OCI-LY7 (cell line): Measurements from ENCODE around the gene OXSM. TPM values are rescaled to one million over a fixed set of nuclear protein-coding genes. Genes with fewer than 3 reads are reported as not detected.
A peak's percentile ranks its signal among the peaks of the same experiment; 100 is the strongest.

Source experiments
- BruUV-seq: library from RNA; stranded (reverse); fragments of 400-500 nt; replicated peaks from 2 replicates; lab custom pipeline; 2021; lab: Mats Ljungman, UMichigan
- CTCF ChIA-PET: fragments of 300-600 bp; sonication (Branson Sonifier 250); formaldehyde crosslinking; loops from one replicate; lab custom pipeline; 2022; ENCODE audit warnings: antibody characterized with exemption; ENCODE audit not compliant: unreplicated experiment; lab: Charles Lee
- POLR2A ChIA-PET: fragments of 300-600 bp; sonication (Branson Sonifier 250); formaldehyde crosslinking; loops from one replicate; lab custom pipeline; 2022; ENCODE audit warnings: antibody characterized with exemption; lab: Charles Lee
- DNase-seq: peaks from one replicate; pipeline ENCODE4 v3.0.0-alpha.2; 2015; ENCODE audit warnings: low spot score
- H2AFZ ChIP-seq: fragments of 200-600 bp; sonication (generic), shearing (Covaris generic); 2 replicates; pipeline ENCODE4 v1.6.1; 2014; ENCODE audit warnings: mild to moderate bottlenecking, antibody characterized with exemption, low read length, moderate library complexity
- H3K27ac ChIP-seq: fragments of 200-600 bp; sonication (generic); 2 replicates; pipeline ENCODE4 v1.5.1; 2014; ENCODE audit warnings: mixed run types, low read depth, mild to moderate bottlenecking, moderate library complexity, low read length, inconsistent platforms; ENCODE audit not compliant: poor library complexity, severe bottlenecking
- H3K36me3 ChIP-seq: fragments of 200-600 bp; sonication (generic); 2 replicates; pipeline ENCODE4 v1.6.1; 2014; ENCODE audit warnings: mild to moderate bottlenecking, antibody characterized with exemption, low read length, moderate library complexity, mixed read lengths; ENCODE audit not compliant: insufficient read depth
- H3K4me1 ChIP-seq: fragments of 200-600 bp; sonication (generic); 2 replicates; pipeline ENCODE4 v1.5.1; 2014; ENCODE audit warnings: mild to moderate bottlenecking, low read length; ENCODE audit not compliant: insufficient read depth, poor library complexity, severe bottlenecking
- H3K4me2 ChIP-seq: fragments of 200-600 bp; sonication (generic); 2 replicates; pipeline ENCODE4 v1.6.1; 2014; ENCODE audit warnings: mild to moderate bottlenecking, low read length
- H3K4me3 ChIP-seq: fragments of 200-600 bp; sonication (generic); 2 replicates; pipeline ENCODE4 v1.5.1; 2014; ENCODE audit warnings: mild to moderate bottlenecking, low read depth, low read length; ENCODE audit not compliant: poor library complexity, severe bottlenecking
- H3K79me2 ChIP-seq: fragments of 200-600 bp; sonication (generic); 2 replicates; pipeline ENCODE4 v1.6.1; 2016; ENCODE audit warnings: low read depth, mild to moderate bottlenecking, low read length, moderate library complexity, mixed read lengths; ENCODE audit not compliant: insufficient read depth
- H3K9me2 ChIP-seq: fragments of 200-600 bp; sonication (generic); 2 replicates; pipeline ENCODE4 v1.6.1; 2016; ENCODE audit warnings: mild to moderate bottlenecking, low read length, mixed read lengths; ENCODE audit not compliant: insufficient read depth
- H3K9me3 ChIP-seq: fragments of 200-600 bp; sonication (generic); 2 replicates; pipeline ENCODE4 v1.6.1; 2014; ENCODE audit warnings: mild to moderate bottlenecking, mixed run types, low read length, mixed read lengths
- H4K20me1 ChIP-seq: fragments of 200-600 bp; sonication (generic); 2 replicates; pipeline ENCODE4 v1.6.1; 2014; ENCODE audit warnings: mild to moderate bottlenecking, antibody characterized with exemption, low read length, moderate library complexity, mixed read lengths; ENCODE audit not compliant: insufficient read depth
- EZH2phosphoT487 ChIP-seq: fragments of 200-600 bp; sonication (generic); IDR thresholded peaks from 2 replicates; pipeline ENCODE4 v1.6.1; 2018; ENCODE audit warnings: low read depth, borderline replicate concordance, mild to moderate bottlenecking, mixed run types, antibody characterized with exemption, low read length, moderate library complexity, mixed read lengths
- intact Hi-C: fragments of 100-400 bp; cut with micrococcal nuclease; formaldehyde crosslinking; loops from one replicate; pipeline ENCODE4 v1.10.0; 2022; ENCODE audit not compliant: unreplicated experiment
- total RNA-seq, 2 experiments: library from RNA; depleted of rRNA in 1 of 2; stranded (reverse); fragments of >200 nt in 1 of 2; shearing (Covaris generic) in 1 of 2; gene quantifications; 2 replicates each; pipeline ENCODE4 v1.2.3, GENCODE V29; 2014 to 2022
- TF ChIP-seq, protein P1 (sequence below): fragments of 200-600 bp; sonication (generic); conservative IDR thresholded peaks from 2 replicates; pipeline ENCODE4 v1.5.1; 2014; ENCODE audit warnings: mild to moderate bottlenecking, antibody characterized with exemption, low read length, moderate library complexity, mixed read lengths

Gene OXSM
- total RNA-seq, 2 experiments from 2014 or later = 17.0 to 17.3 TPM

DNA sequence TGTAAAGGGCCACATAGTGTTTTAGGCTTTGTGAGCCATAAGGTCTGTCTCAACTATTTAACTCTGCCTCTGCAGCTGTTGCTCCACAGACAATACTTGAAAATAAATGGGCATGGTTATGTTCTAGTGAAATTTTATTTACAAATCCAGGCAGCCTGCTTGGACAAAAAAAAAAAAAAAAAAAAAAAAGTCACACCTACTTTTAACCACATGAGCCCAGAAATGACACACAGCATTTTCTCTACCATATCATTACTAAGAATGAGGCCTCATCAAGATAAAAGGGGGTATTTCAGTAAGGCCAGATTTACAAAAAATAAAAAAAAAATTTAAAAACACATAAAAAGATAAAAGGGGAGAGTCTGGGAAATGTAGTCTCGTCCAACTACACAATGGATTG is 4.9 kb upstream of the OXSM start:
- CTCF ChIA-PET = no interaction called here
- POLR2A ChIA-PET = interaction anchor here (0.6 kb wide), 1 partner anchor 64 kb away, joined by 5 read pairs; no protein-coding TSS in a partner anchor
- H3K9me2 ChIP-seq = no peaks in the 10 kb centered on the region
- peak overlapping the region; percentile 90 for H3K4me3 ChIP-seq
- no TSS peak for BruUV-seq
- H3K36me3 ChIP-seq = peaks cover 20% of the 10 kb centered on the region
- intact Hi-C loops = no loop called here
- DNase-seq = no peak
- peak overlapping the region; percentile 77 for H3K4me2 ChIP-seq
- H3K9me3 ChIP-seq = no peaks in the 10 kb centered on the region; the same call in 1 of the 2 replicates
- no peak overlapping the region for H2AFZ ChIP-seq
- H3K27ac ChIP-seq = peak overlapping the region; percentile 71
- TF ChIP-seq, protein P1, sequence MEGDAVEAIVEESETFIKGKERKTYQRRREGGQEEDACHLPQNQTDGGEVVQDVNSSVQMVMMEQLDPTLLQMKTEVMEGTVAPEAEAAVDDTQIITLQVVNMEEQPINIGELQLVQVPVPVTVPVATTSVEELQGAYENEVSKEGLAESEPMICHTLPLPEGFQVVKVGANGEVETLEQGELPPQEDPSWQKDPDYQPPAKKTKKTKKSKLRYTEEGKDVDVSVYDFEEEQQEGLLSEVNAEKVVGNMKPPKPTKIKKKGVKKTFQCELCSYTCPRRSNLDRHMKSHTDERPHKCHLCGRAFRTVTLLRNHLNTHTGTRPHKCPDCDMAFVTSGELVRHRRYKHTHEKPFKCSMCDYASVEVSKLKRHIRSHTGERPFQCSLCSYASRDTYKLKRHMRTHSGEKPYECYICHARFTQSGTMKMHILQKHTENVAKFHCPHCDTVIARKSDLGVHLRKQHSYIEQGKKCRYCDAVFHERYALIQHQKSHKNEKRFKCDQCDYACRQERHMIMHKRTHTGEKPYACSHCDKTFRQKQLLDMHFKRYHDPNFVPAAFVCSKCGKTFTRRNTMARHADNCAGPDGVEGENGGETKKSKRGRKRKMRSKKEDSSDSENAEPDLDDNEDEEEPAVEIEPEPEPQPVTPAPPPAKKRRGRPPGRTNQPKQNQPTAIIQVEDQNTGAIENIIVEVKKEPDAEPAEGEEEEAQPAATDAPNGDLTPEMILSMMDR = no peak
- TF ChIP-seq EZH2phosphoT487 = no peak
- H4K20me1 ChIP-seq = 0 out of 2 replicates have a peak, but pooled peaks cover 3% of the 10 kb centered on the region
- peaks cover 65% of the 10 kb centered on the region for H3K79me2 ChIP-seq
- H3K4me1 ChIP-seq = peaks cover 60% of the 10 kb centered on the region

DNA sequence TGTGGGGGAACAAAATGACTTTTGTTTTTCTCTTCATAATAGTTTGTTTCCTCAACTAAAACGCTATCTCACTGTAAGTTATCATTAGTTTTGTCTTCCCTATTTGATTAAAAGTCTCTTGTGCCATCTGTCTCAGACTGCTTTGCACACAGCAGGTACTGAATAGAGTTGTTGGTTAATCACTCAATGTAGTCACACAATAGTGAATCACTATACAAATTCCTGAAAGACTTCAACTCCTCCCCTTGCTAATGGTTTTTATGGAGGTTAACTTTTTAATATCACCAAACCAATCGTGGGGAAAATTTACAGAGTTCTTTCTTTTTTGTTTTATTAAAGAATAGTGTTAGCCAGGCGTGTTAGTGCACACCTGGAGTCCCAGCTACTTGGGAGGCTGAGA is 4.1 kb upstream of the OXSM start:
- Histone ChIP-seq H4K20me1 (0 out of 2 replicates have a peak, but pooled peaks cover 3% of the 10 kb centered on the region), H3K4me3 (no peak overlapping the region), H3K36me3 (peaks cover 11% of the 10 kb centered on the region), H3K27ac (no peak overlapping the region), H3K9me3 (no peaks in the 10 kb centered on the region), H3K9me2 (no peaks in the 10 kb centered on the region), H3K4me2 (no peak overlapping the region), H3K4me1 (peaks cover 57% of the 10 kb centered on the region), H3K79me2 (peaks cover 57% of the 10 kb centered on the region), H2AFZ (no peak overlapping the region)
- BruUV-seq = no TSS peak
- intact Hi-C loops = no loop called here
- CTCF ChIA-PET = no interaction called here
- DNase-seq = no peak
- POLR2A ChIA-PET = interaction anchor here (1.5 to 4.2 kb wide), 3 partner anchors 46 to 124 kb away, joined by 5 to 20 read pairs (median 6); no protein-coding TSS in a partner anchor
- TF ChIP-seq, protein P1 = no peak
- no peak for TF ChIP-seq EZH2phosphoT487

DNA sequence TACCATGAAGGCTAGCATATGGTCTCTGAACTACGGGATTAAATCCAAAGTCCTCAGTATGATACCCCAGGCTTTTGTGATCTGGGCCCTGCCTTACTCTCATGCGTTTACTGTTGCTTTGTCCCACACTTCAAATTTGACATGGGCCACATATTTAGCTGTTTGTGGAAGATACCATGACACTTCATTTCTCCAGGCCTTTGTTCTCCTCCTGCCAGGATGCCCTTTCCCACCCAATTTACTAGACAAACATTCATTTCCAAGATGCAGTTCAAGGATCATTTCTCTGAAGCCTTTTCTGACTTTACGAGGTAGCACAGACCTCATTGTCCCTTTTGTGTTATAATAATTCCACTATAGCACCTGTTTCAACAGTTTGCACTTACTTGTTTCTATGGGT is 2.2 kb upstream of the OXSM start:
- Histone ChIP-seq H2AFZ (no peak overlapping the region), H3K27ac (peak overlapping the region; percentile 5), H3K36me3 (peaks cover 11% of the 10 kb centered on the region; the same call in 1 of the 2 replicates), H4K20me1 (no peaks in the 10 kb centered on the region), H3K4me1 (peaks cover 69% of the 10 kb centered on the region), H3K9me2 (no peaks in the 10 kb centered on the region), H3K4me2 (peak overlapping the region; percentile 91), H3K79me2 (peaks cover 38% of the 10 kb centered on the region), H3K4me3 (peak overlapping the region; percentile 81), H3K9me3 (no peaks in the 10 kb centered on the region)
- intact Hi-C loops = no loop called here
- POLR2A ChIA-PET = interaction anchor here (0.7 to 4.2 kb wide), 4 partner anchors 43 to 291 kb away, joined by 3 to 20 read pairs (median 11); no protein-coding TSS in a partner anchor
- no peak for DNase-seq
- BruUV-seq = no TSS peak
- CTCF ChIA-PET = interaction anchor here (0.6 kb wide), 1 partner anchor 43 kb away, joined by 3 read pairs; no protein-coding TSS in a partner anchor
- TF ChIP-seq EZH2phosphoT487 = no peak
- TF ChIP-seq, protein P1 = no peak
